ENCODE data around the gene PCCA.

DNA sequence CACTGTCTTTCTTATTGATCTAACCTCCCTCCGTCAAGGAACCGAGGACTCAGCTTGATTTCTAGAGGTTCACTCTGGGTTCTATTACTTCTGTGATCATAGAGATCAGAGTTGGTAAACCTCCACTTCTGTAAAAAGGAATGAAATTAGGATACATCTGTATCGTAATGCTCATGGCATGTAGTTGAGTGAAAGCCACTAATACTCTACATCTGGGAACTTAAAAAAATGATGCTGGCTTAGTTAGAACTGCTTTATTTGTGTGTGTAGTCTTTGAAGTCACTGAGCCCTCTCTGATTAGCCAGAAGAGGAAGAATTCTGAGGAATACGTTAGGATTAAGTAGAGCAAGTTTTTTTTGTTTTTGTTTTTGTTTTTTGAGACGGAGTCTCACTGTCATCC lies 358.9 kb downstream of the PCCA start:
- TF ChIP-seq, protein P1, sequence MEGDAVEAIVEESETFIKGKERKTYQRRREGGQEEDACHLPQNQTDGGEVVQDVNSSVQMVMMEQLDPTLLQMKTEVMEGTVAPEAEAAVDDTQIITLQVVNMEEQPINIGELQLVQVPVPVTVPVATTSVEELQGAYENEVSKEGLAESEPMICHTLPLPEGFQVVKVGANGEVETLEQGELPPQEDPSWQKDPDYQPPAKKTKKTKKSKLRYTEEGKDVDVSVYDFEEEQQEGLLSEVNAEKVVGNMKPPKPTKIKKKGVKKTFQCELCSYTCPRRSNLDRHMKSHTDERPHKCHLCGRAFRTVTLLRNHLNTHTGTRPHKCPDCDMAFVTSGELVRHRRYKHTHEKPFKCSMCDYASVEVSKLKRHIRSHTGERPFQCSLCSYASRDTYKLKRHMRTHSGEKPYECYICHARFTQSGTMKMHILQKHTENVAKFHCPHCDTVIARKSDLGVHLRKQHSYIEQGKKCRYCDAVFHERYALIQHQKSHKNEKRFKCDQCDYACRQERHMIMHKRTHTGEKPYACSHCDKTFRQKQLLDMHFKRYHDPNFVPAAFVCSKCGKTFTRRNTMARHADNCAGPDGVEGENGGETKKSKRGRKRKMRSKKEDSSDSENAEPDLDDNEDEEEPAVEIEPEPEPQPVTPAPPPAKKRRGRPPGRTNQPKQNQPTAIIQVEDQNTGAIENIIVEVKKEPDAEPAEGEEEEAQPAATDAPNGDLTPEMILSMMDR (IDR thresholded peaks at IDR 0.05; ENCODE audit: low read length), result no peak
- no peak for TF ChIP-seq EZH2 (IDR thresholded peaks at IDR 0.05; ENCODE audit: borderline replicate concordance, low read length)

Data from OCI-LY1 (cell line).